ENCODE results near the gene C3orf33. TPM values are rescaled to one million over a fixed set of nuclear protein-coding genes. Genes with fewer than 3 reads are reported as not detected.
"Not testable (repeated sequence)": the region's sequence is repeated elsewhere in the genome, so short reads cannot be mapped to it uniquely, and the experiment has no call there.

The C3orf33 gene
- total RNA-seq, 1 experiment from 2014 or later: 2.9 TPM

DNA sequence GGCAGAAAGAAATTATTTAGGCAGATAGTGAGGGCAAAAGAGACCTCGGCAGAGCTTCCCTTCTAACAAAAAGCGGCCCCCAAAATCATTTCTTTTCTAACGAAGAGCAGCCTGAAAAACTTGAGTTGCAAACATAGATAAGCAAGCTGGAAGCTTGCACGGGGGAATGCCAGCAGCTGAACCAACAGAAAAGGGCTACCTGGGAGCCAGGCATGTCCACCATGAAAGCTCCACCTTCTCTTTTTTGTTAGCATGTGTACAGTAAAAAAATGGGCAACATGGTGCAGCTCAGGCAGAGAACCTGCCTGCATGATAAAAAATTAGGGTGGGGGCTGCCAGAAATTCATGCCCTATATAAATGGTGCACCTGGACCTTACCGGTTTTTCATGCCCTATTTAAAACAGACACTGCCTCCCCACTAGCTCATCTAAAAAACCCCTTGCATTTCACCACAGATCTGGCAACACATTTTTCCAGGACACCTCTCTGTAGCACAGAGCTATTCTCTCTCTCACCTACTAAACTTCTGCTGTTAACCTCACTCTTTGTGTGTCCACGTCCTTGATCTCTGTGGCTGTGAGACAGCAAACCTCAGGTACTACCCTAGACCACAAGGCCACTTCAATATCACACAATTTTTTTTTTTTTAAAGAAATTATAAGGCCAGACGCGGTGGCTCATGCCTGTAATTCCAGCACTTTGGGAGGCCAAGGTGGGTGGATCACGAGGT, 29.4 kb upstream of the C3orf33 start:
- H3K9me3 Mint-ChIP-seq: no peaks in the 10 kb centered on the region
- peaks cover 0 to 7% (median 4%) of the 10 kb centered on the region in 3 experiments; a peak in 4 of 7 replicates for H3K36me3 Mint-ChIP-seq (ENCODE audit: insufficient read depth in 1 of 3, low read depth in 3 of 3)
- WGBS (ENCODE audit: extremely low coverage, insufficient read length, low lambda C conversion rate): no CpG with 5 or more reads among the region's 9 CpGs

GRCh38 chr3:155828490-155829098, 22.5 kb upstream of the C3orf33 start:
- not testable (repeated sequence) for H3K27me3 Mint-ChIP-seq (ENCODE audit: low read depth); H3K4me1 Mint-ChIP-seq

More for the DNA sequence above, 29.4 kb upstream of the C3orf33 start:
- H4K5ac ChIP-seq (ENCODE audit: insufficient read length, low read depth, low read length): no peak overlapping the region
- H3K27ac Mint-ChIP-seq: peak overlapping the region in 2 of 3 experiments; percentile 4 to 6; a peak in 2 of 7 replicates
- no peak overlapping the region for H3K4ac ChIP-seq (ENCODE audit: low read depth, low read length)
- no peak overlapping the region for H2AK5ac ChIP-seq (ENCODE audit: insufficient read length, low read length)
- H3K18ac ChIP-seq (ENCODE audit: insufficient read length, low read depth, low read length): no peak overlapping the region
- no peak overlapping the region for H3T11ph ChIP-seq (ENCODE audit: low read length)
- H3K27me3 Mint-ChIP-seq (ENCODE audit: low read depth): no peaks in the 10 kb centered on the region
- no peak overlapping the region for H3K27ac ChIP-seq (ENCODE audit: insufficient read length, low read depth, low read length)
- no peak overlapping the region for H2AFZ ChIP-seq (ENCODE audit: low read length)
- H3K79me1 ChIP-seq (ENCODE audit: insufficient read depth, low read depth, low read length, poor library complexity, severe bottlenecking): no peaks in the 10 kb centered on the region
- no peak overlapping the region for H2BK120ac ChIP-seq (ENCODE audit: low read depth, low read length, poor library complexity, severe bottlenecking)
- H2BK5ac ChIP-seq (ENCODE audit: insufficient read length, low read length): no peak overlapping the region
- H3K56ac ChIP-seq (ENCODE audit: insufficient read length, low read depth, low read length): no peak overlapping the region
- no peak for TF ChIP-seq CTCF (conservative IDR thresholded peaks at IDR 0.05)
- no peak overlapping the region for H3K14ac ChIP-seq (ENCODE audit: insufficient read depth, low read length)
- no peaks in the 10 kb centered on the region for H3K27me3 ChIP-seq (ENCODE audit: insufficient read depth, low read length)
- no peak overlapping the region for H4K8ac ChIP-seq (replicated peaks; ENCODE audit: insufficient read length, low read depth, low read length)
- H3K4me1 ChIP-seq (ENCODE audit: insufficient read depth, low read length): no peaks in the 10 kb centered on the region
- no peak overlapping the region for H2BK12ac ChIP-seq (ENCODE audit: insufficient read length, low read depth, low read length)
- no peak overlapping the region for H2BK20ac ChIP-seq (ENCODE audit: low read depth, low read length, poor library complexity, severe bottlenecking)
- no peaks in the 10 kb centered on the region for H4K20me1 ChIP-seq (ENCODE audit: control insufficient read depth, insufficient read depth, insufficient read length)
- no peak overlapping the region for H3K23ac ChIP-seq (ENCODE audit: insufficient read length, low read depth, low read length)
- H2BK15ac ChIP-seq (ENCODE audit: low read depth, low read length): no peak overlapping the region
- no peak overlapping the region for H3K4me2 ChIP-seq (ENCODE audit: insufficient read depth, insufficient read length, low read length)
- H3K4me1 Mint-ChIP-seq: peaks cover 0 to 2% of the 10 kb centered on the region in 2 experiments; a peak in 1 of 4 replicates
- no peak overlapping the region for H4K91ac ChIP-seq (ENCODE audit: insufficient read length, low read depth, low read length)
- no peaks in the 10 kb centered on the region for H3K23me2 ChIP-seq (ENCODE audit: insufficient read length, low read depth, low read length, poor library complexity, severe bottlenecking)
- H3K9me3 ChIP-seq (ENCODE audit: control insufficient read depth, low read depth, low read length): no peaks in the 10 kb centered on the region
- no peak for DNase-seq
- H3K79me2 ChIP-seq (ENCODE audit: insufficient read depth, low read length): no peaks in the 10 kb centered on the region
- no peak overlapping the region for H3K9ac ChIP-seq (ENCODE audit: extremely low read depth, insufficient read length, low read length)
- no peak overlapping the region for H3K4me3 Mint-ChIP-seq

More at GRCh38 chr3:155828490-155829098, 22.5 kb upstream of the C3orf33 start:
- H3K23me2 ChIP-seq (ENCODE audit: insufficient read length, low read depth, low read length, poor library complexity, severe bottlenecking); H2BK5ac ChIP-seq (ENCODE audit: insufficient read length, low read length); H3K56ac ChIP-seq (ENCODE audit: insufficient read length, low read depth, low read length); H3K79me2 ChIP-seq (ENCODE audit: insufficient read depth, low read length); H3K27me3 ChIP-seq (ENCODE audit: insufficient read depth, low read length); H3K9ac ChIP-seq (ENCODE audit: extremely low read depth, insufficient read length, low read length); H2AK5ac ChIP-seq (ENCODE audit: insufficient read length, low read length); H4K91ac ChIP-seq (ENCODE audit: insufficient read length, low read depth, low read length); H4K8ac ChIP-seq (replicated peaks; ENCODE audit: insufficient read length, low read depth, low read length); H3K4ac ChIP-seq (ENCODE audit: low read depth, low read length); DNase-seq; H2BK15ac ChIP-seq (ENCODE audit: low read depth, low read length); H3K36me3 Mint-ChIP-seq (ENCODE audit: insufficient read depth in 1 of 3, low read depth in 3 of 3); H4K5ac ChIP-seq (ENCODE audit: insufficient read length, low read depth, low read length); H3T11ph ChIP-seq (ENCODE audit: low read length); H3K4me1 ChIP-seq (ENCODE audit: insufficient read depth, low read length); H3K27ac ChIP-seq (ENCODE audit: insufficient read length, low read depth, low read length); H3K9me3 Mint-ChIP-seq; H3K4me2 ChIP-seq (ENCODE audit: insufficient read depth, insufficient read length, low read length); H2BK20ac ChIP-seq (ENCODE audit: low read depth, low read length, poor library complexity, severe bottlenecking); H4K20me1 ChIP-seq (ENCODE audit: control insufficient read depth, insufficient read depth, insufficient read length); H2AFZ ChIP-seq (ENCODE audit: low read length); H3K18ac ChIP-seq (ENCODE audit: insufficient read length, low read depth, low read length); H3K79me1 ChIP-seq (ENCODE audit: insufficient read depth, low read depth, low read length, poor library complexity, severe bottlenecking); H3K14ac ChIP-seq (ENCODE audit: insufficient read depth, low read length); H3K9me3 ChIP-seq (ENCODE audit: control insufficient read depth, low read depth, low read length); H3K23ac ChIP-seq (ENCODE audit: insufficient read length, low read depth, low read length); H2BK12ac ChIP-seq (ENCODE audit: insufficient read length, low read depth, low read length); H3K4me3 Mint-ChIP-seq; H2BK120ac ChIP-seq (ENCODE audit: low read depth, low read length, poor library complexity, severe bottlenecking): not testable (repeated sequence)
- WGBS (ENCODE audit: extremely low coverage, insufficient read length, low lambda C conversion rate): no CpG with 5 or more reads among the region's 13 CpGs
- peak overlapping the region in 1 of 3 experiments; percentile 31; a peak in 2 of 7 replicates for H3K27ac Mint-ChIP-seq
